Trophoblast cell (in vitro differentiated cells and primary cell): ENCODE data around the gene SPSB2.
A peak's percentile ranks its signal among the peaks of the same experiment; 100 is the strongest.
"Not testable (repeated sequence)": the region's sequence is repeated elsewhere in the genome, so short reads cannot be mapped to it uniquely, and the experiment has no call there.

ENCODE experiments used
- DNase-seq, 2 donors: peaks; one replicate each; pipeline ENCODE4 v3.0.0-alpha.2; 2016
- H2AFZ ChIP-seq: 2 replicates; pipeline ENCODE4 v1.6.1; 2013; ENCODE audit warnings: low read length, moderate library complexity, mild to moderate bottlenecking; ENCODE audit not compliant: insufficient read depth, poor library complexity
- H2AK5ac ChIP-seq: 2 replicates; pipeline ENCODE4 v1.6.1; 2013; ENCODE audit warnings: mild to moderate bottlenecking, low read length
- H2BK120ac ChIP-seq: 2 replicates; pipeline ENCODE4 v1.6.1; 2013; ENCODE audit warnings: low read length, mild to moderate bottlenecking, moderate library complexity; ENCODE audit not compliant: insufficient read depth, poor library complexity
- H2BK12ac ChIP-seq: 2 replicates; pipeline ENCODE4 v1.6.1; 2013; ENCODE audit warnings: mild to moderate bottlenecking, low read length, moderate library complexity
- H2BK5ac ChIP-seq: 2 replicates; pipeline ENCODE4 v1.6.1; 2013; ENCODE audit warnings: low read length, low read depth, moderate library complexity, mild to moderate bottlenecking; ENCODE audit not compliant: poor library complexity
- H3K14ac ChIP-seq: 2 replicates; pipeline ENCODE4 v1.6.1; 2013; ENCODE audit warnings: mild to moderate bottlenecking, low read length
- H3K18ac ChIP-seq: 2 replicates; pipeline ENCODE4 v1.6.1; 2013; ENCODE audit warnings: mild to moderate bottlenecking, low read length
- H3K23ac ChIP-seq: 2 replicates; pipeline ENCODE4 v1.6.1; 2013; ENCODE audit warnings: low read length
- H3K27ac ChIP-seq: 2 replicates; pipeline ENCODE4 v1.5.1; 2013; ENCODE audit warnings: low read depth, mild to moderate bottlenecking, inconsistent platforms, low read length, moderate library complexity
- H3K27me3 ChIP-seq: 2 replicates; pipeline ENCODE4 v1.6.1; 2013; ENCODE audit warnings: inconsistent platforms, mild to moderate bottlenecking, low read length, moderate library complexity; ENCODE audit not compliant: insufficient read depth
- H3K36me3 ChIP-seq, 2 experiments: 1 replicate in 1 of 2; 2 replicates in 1 of 2; pipeline ENCODE4 v1.6.1; 2013; ENCODE audit warnings: low read length in 2 of 2, mild to moderate bottlenecking in 2 of 2, moderate library complexity in 1 of 2; ENCODE audit not compliant: insufficient read depth in 2 of 2, control insufficient read depth in 1 of 2
- H3K4ac ChIP-seq: 2 replicates; pipeline ENCODE4 v1.6.1; 2013; ENCODE audit warnings: low read depth, mild to moderate bottlenecking, low read length, moderate library complexity
- H3K4me1 ChIP-seq, 2 experiments: 1 replicate in 1 of 2; 2 replicates in 1 of 2; pipeline ENCODE4 v1.6.1; 2013; ENCODE audit warnings: low read length in 2 of 2, mild to moderate bottlenecking in 2 of 2, moderate library complexity in 1 of 2; ENCODE audit not compliant: insufficient read depth in 2 of 2, control insufficient read depth in 1 of 2
- H3K4me2 ChIP-seq: 2 replicates; pipeline ENCODE4 v1.6.1; 2013; ENCODE audit warnings: inconsistent platforms, mild to moderate bottlenecking, low read length, moderate library complexity
- H3K4me3 ChIP-seq: 2 replicates; pipeline ENCODE4 v1.5.1; 2013; ENCODE audit warnings: mild to moderate bottlenecking, low read depth, low read length, inconsistent platforms
- H3K79me1 ChIP-seq: one replicate; pipeline ENCODE4 v1.6.1; 2013; ENCODE audit warnings: low read length
- H3K79me2 ChIP-seq: 2 replicates; pipeline ENCODE4 v1.6.1; 2013; ENCODE audit warnings: low read length, mild to moderate bottlenecking; ENCODE audit not compliant: control insufficient read depth, insufficient read depth, poor library complexity
- H3K9ac ChIP-seq: 2 replicates; pipeline ENCODE4 v1.6.1; 2013; ENCODE audit warnings: mild to moderate bottlenecking, low read length
- H3K9me3 ChIP-seq: 2 replicates; pipeline ENCODE4 v1.6.1; 2013; ENCODE audit warnings: low read depth, mild to moderate bottlenecking, control low read depth, inconsistent platforms, low read length; ENCODE audit not compliant: insufficient read depth
- H4K12ac ChIP-seq: 2 replicates; pipeline ENCODE4 v1.6.1; 2013; ENCODE audit warnings: low read depth, mild to moderate bottlenecking, low read length, moderate library complexity
- H4K8ac ChIP-seq: 2 replicates; pipeline ENCODE4 v1.6.1; 2013; ENCODE audit warnings: low read depth, mild to moderate bottlenecking, low read length, moderate library complexity
- H4K91ac ChIP-seq: one replicate; pipeline ENCODE4 v1.6.1; 2013; ENCODE audit warnings: low read depth, mild to moderate bottlenecking, low read length, moderate library complexity
- WGBS: extraction: QIAGEN DNeasy Blood & Tissue Kit; methylation state at CpG from one replicate; pipeline ENCODE4 v1.1.7; 2013; ENCODE audit warnings: missing lambda C conversion rate; ENCODE audit not compliant: insufficient read length, insufficient coverage; ENCODE audit errors: extremely low coverage; 5-methylcytosine and 5-hydroxymethylcytosine counted together

The SPSB2 gene

GRCh38 chr12:6914246-6914946 is 41.3 kb upstream of the SPSB2 start, which contains the start of gene ENO2:
TSS of gene ENO2 (plus strand) at chr12:6914580. CDS start at chr12:6915833, 1,253 bp downstream.
- H3K4me2 ChIP-seq: peak within 1 kb of the TSS; percentile 64
- no peaks in the 10 kb centered on the region for H3K9me3 ChIP-seq
- no CpG with 5 or more reads among the region's 68 CpGs for WGBS
- H3K14ac ChIP-seq: no peak within 1 kb of the TSS
- H3K18ac ChIP-seq: no peak within 1 kb of the TSS
- peaks cover 0 to 3% of the 10 kb centered on the region in 2 experiments for H3K4me1 ChIP-seq
- no peak within 1 kb of the TSS for H4K12ac ChIP-seq
- no peak within 1 kb of the TSS for H4K8ac ChIP-seq
- no peak within 1 kb of the TSS for H2BK5ac ChIP-seq
- H3K79me2 ChIP-seq: no peaks in the 10 kb centered on the region
- no peak within 1 kb of the TSS for H2BK12ac ChIP-seq
- no peak within 1 kb of the TSS for H3K4ac ChIP-seq
- H3K4me3 ChIP-seq: peak within 1 kb of the TSS; percentile 49
- H3K9ac ChIP-seq: no peak within 1 kb of the TSS
- H2AK5ac ChIP-seq: no peak within 1 kb of the TSS
- H3K36me3 ChIP-seq: no peaks in the 10 kb centered on the region
- peaks cover 18% of the 10 kb centered on the region for H3K27me3 ChIP-seq
- H2BK120ac ChIP-seq: no peak within 1 kb of the TSS
- no peak within 1 kb of the TSS for H3K27ac ChIP-seq
- H4K91ac ChIP-seq: no peak within 1 kb of the TSS
- no peak within 1 kb of the TSS for H3K23ac ChIP-seq
- no peaks in the 10 kb centered on the region for H3K79me1 ChIP-seq
- H2AFZ ChIP-seq: peak within 1 kb of the TSS; percentile 50
- peak in 1 of 2 donors; percentile 36 for DNase-seq

DNA sequence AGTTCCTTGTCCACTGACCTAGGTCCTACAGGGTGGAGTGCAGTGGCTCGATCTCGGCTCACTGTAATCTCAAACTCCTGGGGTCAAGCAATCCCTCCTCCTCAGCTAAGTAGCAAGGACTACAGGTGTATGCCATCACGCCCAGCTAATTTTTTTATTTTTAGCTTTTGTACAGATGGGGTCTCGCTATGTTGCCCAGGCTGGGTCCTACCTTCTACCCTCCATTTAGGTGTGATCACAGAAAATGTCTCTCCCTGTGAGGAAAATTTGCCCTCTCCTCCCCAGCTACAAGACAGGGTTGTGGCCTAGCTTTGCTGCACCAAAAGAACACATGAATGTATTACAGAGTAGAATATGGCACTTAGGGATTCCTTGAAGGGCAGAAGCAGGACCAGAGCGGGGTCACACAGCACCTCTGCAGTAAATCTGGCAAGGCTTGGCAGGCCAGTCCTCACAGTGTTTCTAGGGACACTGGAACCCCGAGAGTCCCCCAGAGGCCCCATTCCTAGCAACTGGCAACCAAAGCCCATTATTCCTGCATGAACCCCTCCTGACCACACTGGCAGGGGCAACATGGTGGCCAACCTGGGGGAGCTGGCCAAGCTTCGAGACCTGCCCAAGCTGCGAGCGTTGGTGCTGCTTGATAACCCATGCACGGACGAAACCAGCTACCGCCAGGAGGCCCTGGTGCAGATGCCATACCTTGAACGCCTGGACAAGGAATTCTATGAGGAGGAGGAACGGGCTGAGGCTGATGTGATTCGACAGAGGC is 39.2 kb upstream of the SPSB2 start:
- H3K36me3 ChIP-seq: no peaks in the 10 kb centered on the region
- no peak overlapping the region for H2AK5ac ChIP-seq
- H4K91ac ChIP-seq: no peak overlapping the region
- no peak overlapping the region for H4K8ac ChIP-seq
- H2AFZ ChIP-seq: no peak overlapping the region
- no peak overlapping the region for H3K4me2 ChIP-seq
- H3K23ac ChIP-seq: no peak overlapping the region
- peaks cover 18% of the 10 kb centered on the region for H3K27me3 ChIP-seq
- no peak overlapping the region for H3K14ac ChIP-seq
- WGBS: no CpG with 5 or more reads among the region's 15 CpGs
- no peak overlapping the region for H4K12ac ChIP-seq
- no peak overlapping the region for H3K27ac ChIP-seq
- H3K79me1 ChIP-seq: no peaks in the 10 kb centered on the region
- H2BK120ac ChIP-seq: no peak overlapping the region
- H3K4ac ChIP-seq: no peak overlapping the region
- no peak overlapping the region for H3K4me3 ChIP-seq
- no peak overlapping the region for H2BK5ac ChIP-seq
- no peak overlapping the region for H3K18ac ChIP-seq
- H3K9ac ChIP-seq: no peak overlapping the region
- no peak for DNase-seq
- peaks cover 0 to 3% of the 10 kb centered on the region in 2 experiments for H3K4me1 ChIP-seq
- H3K9me3 ChIP-seq: no peaks in the 10 kb centered on the region
- no peaks in the 10 kb centered on the region for H3K79me2 ChIP-seq
- H2BK12ac ChIP-seq: no peak overlapping the region

- Histone ChIP-seq H2AFZ (no peak overlapping the region), H2AK5ac (no peak overlapping the region), H4K8ac (no peak overlapping the region), H3K79me2 (peaks cover 3% of the 10 kb centered on the region), H3K4ac (no peak overlapping the region), H3K18ac (no peak overlapping the region), H4K91ac (no peak overlapping the region), H3K4me1 (peaks cover 4 to 9% of the 10 kb centered on the region in 2 experiments), H3K14ac (no peak overlapping the region), H3K9ac (no peak overlapping the region), H4K12ac (no peak overlapping the region), H3K27ac (no peak overlapping the region), H3K9me3 (no peaks in the 10 kb centered on the region), H2BK5ac (no peak overlapping the region), H3K23ac (no peak overlapping the region), H3K36me3 (no peaks in the 10 kb centered on the region), H3K79me1 (peaks cover 4% of the 10 kb centered on the region), H3K4me3 (no peak overlapping the region), H2BK12ac (no peak overlapping the region), H3K27me3 (peaks cover 9% of the 10 kb centered on the region), H3K4me2 (no peak overlapping the region), H2BK120ac (no peak overlapping the region)
- DNase-seq: no peak
- WGBS: no CpG with 5 or more reads among the region's 4 CpGs
These were observed 36.5 kb upstream of the SPSB2 start for GRCh38 chr12:6909421-6910145.

- H3K9me3 ChIP-seq, H4K91ac ChIP-seq, H3K14ac ChIP-seq, H4K12ac ChIP-seq, H3K36me3 ChIP-seq, H3K4me2 ChIP-seq, H3K27ac ChIP-seq, H3K4ac ChIP-seq, H3K9ac ChIP-seq, H3K79me1 ChIP-seq, H2AFZ ChIP-seq, H2BK12ac ChIP-seq, H3K4me3 ChIP-seq, H3K18ac ChIP-seq, H4K8ac ChIP-seq, H3K79me2 ChIP-seq, H3K4me1 ChIP-seq, DNase-seq, H3K27me3 ChIP-seq, H2AK5ac ChIP-seq, H2BK5ac ChIP-seq, H3K23ac ChIP-seq, H2BK120ac ChIP-seq: not testable (repeated sequence)
- WGBS: no CpG with 5 or more reads among the region's 11 CpGs
These were observed 35.0 kb upstream of the SPSB2 start for GRCh38 chr12:6908141-6908540.
